ENCODE data around the gene PTMS.
"Not testable (repeated sequence)": the region's sequence is repeated elsewhere in the genome, so short reads cannot be mapped to it uniquely, and the experiment has no call there.

The PTMS gene

GRCh38 chr12:6742834-6743233 lies 23.3 kb upstream of the PTMS start:
- Histone ChIP-seq H3K27me3 (ENCODE audit: low read depth) (no peaks in the 10 kb centered on the region), H3K4me3 (no peak overlapping the region), H3K4me1 (no peaks in the 10 kb centered on the region), H3K9me3 (no peaks in the 10 kb centered on the region), H3K36me3 (replicated peaks) (peaks cover 25% of the 10 kb centered on the region)
- in situ Hi-C loops (cut with MboI; ENCODE audit: low sequenced_read_pairs) = loop anchor here (25.0 kb wide), 1 partner anchor 369 kb away; the partner anchor contains the start of gene C1RL
- DNase-seq (ENCODE audit: low spot score in 2 of 2) = no peak

GRCh38 chr12:6743300-6743699 lies 22.9 kb upstream of the PTMS start:
- not testable (repeated sequence) for H3K4me1 ChIP-seq
- in situ Hi-C loops (cut with MboI; ENCODE audit: low sequenced_read_pairs) = loop anchor here (25.0 kb wide), 1 partner anchor 369 kb away; the partner anchor contains the start of gene C1RL

GRCh38 chr12:6745741-6746525 lies 20.2 kb upstream of the PTMS start:
- Histone ChIP-seq H3K27me3 (ENCODE audit: low read depth) (no peaks in the 10 kb centered on the region), H3K36me3 (replicated peaks) (peaks cover 56% of the 10 kb centered on the region), H3K9me3 (no peaks in the 10 kb centered on the region), H3K4me3 (no peak overlapping the region), H3K4me1 (no peaks in the 10 kb centered on the region)
- no peak for DNase-seq (ENCODE audit: low spot score in 2 of 2)
- in situ Hi-C loops (cut with MboI; ENCODE audit: low sequenced_read_pairs) = loop anchor here (25.0 kb wide), 1 partner anchor 366 kb away; the partner anchor contains the start of gene C1RL

More at GRCh38 chr12:6743300-6743699, 22.9 kb upstream of the PTMS start:
- not testable (repeated sequence) for H3K4me3 ChIP-seq; H3K9me3 ChIP-seq; H3K27me3 ChIP-seq (ENCODE audit: low read depth); DNase-seq (ENCODE audit: low spot score in 2 of 2)
- peaks cover 29% of the 10 kb centered on the region for H3K36me3 ChIP-seq (replicated peaks)

- in situ Hi-C loops (cut with MboI; ENCODE audit: low sequenced_read_pairs) = loop anchor here (25.0 kb wide), 1 partner anchor 365 kb away; the partner anchor contains the start of gene C1RL
- Histone ChIP-seq H3K9me3 (no peaks in the 10 kb centered on the region), H3K4me1 (peaks cover 4% of the 10 kb centered on the region; the same call in 1 of the 2 replicates), H3K36me3 (replicated peaks) (peaks cover 68% of the 10 kb centered on the region), H3K4me3 (no peak overlapping the region), H3K27me3 (ENCODE audit: low read depth) (no peaks in the 10 kb centered on the region)
- no peak for DNase-seq (ENCODE audit: low spot score in 2 of 2)
Observed at GRCh38 chr12:6747216-6747615, 18.9 kb upstream of the PTMS start.

- Histone ChIP-seq H3K36me3 (replicated peaks) (peaks cover 70% of the 10 kb centered on the region), H3K4me1 (peaks cover 5% of the 10 kb centered on the region), H3K4me3 (no peak overlapping the region), H3K27me3 (ENCODE audit: low read depth) (no peaks in the 10 kb centered on the region), H3K9me3 (no peaks in the 10 kb centered on the region)
- DNase-seq (ENCODE audit: low spot score in 2 of 2) = no peak
- in situ Hi-C loops (cut with MboI; ENCODE audit: low sequenced_read_pairs) = loop anchor here (25.0 kb wide), 1 partner anchor 364 kb away; the partner anchor contains the start of gene C1RL
Observed at GRCh38 chr12:6748761-6749160, 17.4 kb upstream of the PTMS start.

- Histone ChIP-seq H3K4me3 (no peak overlapping the region), H3K36me3 (replicated peaks) (peaks cover 69% of the 10 kb centered on the region), H3K27me3 (ENCODE audit: low read depth) (no peaks in the 10 kb centered on the region), H3K9me3 (no peaks in the 10 kb centered on the region), H3K4me1 (peaks cover 10% of the 10 kb centered on the region)
- DNase-seq (ENCODE audit: low spot score in 2 of 2) = no peak
- in situ Hi-C loops (cut with MboI; ENCODE audit: low sequenced_read_pairs) = loop anchor here (5.0 kb wide), 1 partner anchor 77 kb away; the partner anchor contains the start of gene P3H3
Observed at GRCh38 chr12:6750506-6750905, 15.7 kb upstream of the PTMS start.

- no peaks in the 10 kb centered on the region for H3K9me3 ChIP-seq
- peaks cover 10% of the 10 kb centered on the region for H3K4me1 ChIP-seq
- H3K27me3 ChIP-seq (ENCODE audit: low read depth) = no peaks in the 10 kb centered on the region
- H3K36me3 ChIP-seq (replicated peaks) = peaks cover 56% of the 10 kb centered on the region
- in situ Hi-C loops (cut with MboI; ENCODE audit: low sequenced_read_pairs) = loop anchor here (5.0 kb wide), 1 partner anchor 76 kb away; the partner anchor contains the start of gene P3H3
- H3K4me3 ChIP-seq = peak overlapping the region; percentile 100
- no peak for DNase-seq (ENCODE audit: low spot score in 2 of 2)
Observed at GRCh38 chr12:6751767-6752166, 14.4 kb upstream of the PTMS start.

- Histone ChIP-seq H3K27me3 (ENCODE audit: low read depth) (no peaks in the 10 kb centered on the region), H3K36me3 (replicated peaks) (peaks cover 50% of the 10 kb centered on the region), H3K4me3 (peak overlapping the region; percentile 100), H3K4me1 (peaks cover 10% of the 10 kb centered on the region), H3K9me3 (no peaks in the 10 kb centered on the region; the same call in 1 of the 2 replicates)
- in situ Hi-C loops (cut with MboI; ENCODE audit: low sequenced_read_pairs) = loop anchor here (5.0 kb wide), 1 partner anchor 75 kb away; the partner anchor contains the start of gene P3H3
- DNase-seq (ENCODE audit: low spot score in 2 of 2) = peak; percentile 47 to 72
Observed at GRCh38 chr12:6752167-6752920, 13.8 kb upstream of the PTMS start.

- Histone ChIP-seq H3K4me1 (peaks cover 10% of the 10 kb centered on the region), H3K36me3 (replicated peaks) (peaks cover 42% of the 10 kb centered on the region), H3K4me3 (peak within 1 kb of the TSS; percentile 100), H3K9me3 (no peaks in the 10 kb centered on the region; the same call in 1 of the 2 replicates), H3K27me3 (ENCODE audit: low read depth) (no peaks in the 10 kb centered on the region)
- DNase-seq (ENCODE audit: low spot score in 2 of 2) = peak; percentile 96 to 99
- in situ Hi-C loops (cut with MboI; ENCODE audit: low sequenced_read_pairs) = loop anchor here (5.0 kb wide), 1 partner anchor 74 kb away; the partner anchor contains the start of gene P3H3
Observed at GRCh38 chr12:6752921-6753771, 13.0 kb upstream of the PTMS start, which contains the start of gene MLF2. MLF2 (minus strand) TSS chr12:6753141; CDS start chr12:6752334, 807 bp downstream.

- H3K36me3 ChIP-seq (replicated peaks) = peaks cover 35% of the 10 kb centered on the region
- peaks cover 10% of the 10 kb centered on the region for H3K4me1 ChIP-seq
- in situ Hi-C loops (cut with MboI; ENCODE audit: low sequenced_read_pairs) = loop anchor here (5.0 kb wide), 1 partner anchor 73 kb away; the partner anchor contains the start of gene P3H3
- DNase-seq (ENCODE audit: low spot score in 2 of 2) = no peak
- no peaks in the 10 kb centered on the region; the same call in 1 of the 2 replicates for H3K9me3 ChIP-seq
- no peak overlapping the region for H3K4me3 ChIP-seq
- H3K27me3 ChIP-seq (ENCODE audit: low read depth) = no peaks in the 10 kb centered on the region
Observed at GRCh38 chr12:6753772-6754356, 12.3 kb upstream of the PTMS start.

GRCh38 chr12:6754411-6754810 lies 11.8 kb upstream of the PTMS start:
- no peaks in the 10 kb centered on the region for H3K27me3 ChIP-seq (ENCODE audit: low read depth)
- no peak for DNase-seq (ENCODE audit: low spot score in 2 of 2)
- no peaks in the 10 kb centered on the region; the same call in 1 of the 2 replicates for H3K9me3 ChIP-seq
- peaks cover 30% of the 10 kb centered on the region for H3K36me3 ChIP-seq (replicated peaks)
- no peak overlapping the region for H3K4me3 ChIP-seq
- in situ Hi-C loops (cut with MboI; ENCODE audit: low sequenced_read_pairs) = loop anchor here (5.0 kb wide), 1 partner anchor 73 kb away; the partner anchor contains the start of gene P3H3
- peaks cover 10% of the 10 kb centered on the region for H3K4me1 ChIP-seq

- no peak for DNase-seq (ENCODE audit: low spot score in 2 of 2)
- H3K27me3 ChIP-seq (ENCODE audit: low read depth) = no peaks in the 10 kb centered on the region
- H3K4me3 ChIP-seq = no peak overlapping the region
- no peaks in the 10 kb centered on the region; the same call in 1 of the 2 replicates for H3K9me3 ChIP-seq
- peaks cover 6% of the 10 kb centered on the region for H3K4me1 ChIP-seq
- in situ Hi-C loops (cut with MboI; ENCODE audit: low sequenced_read_pairs) = no loop called here
- H3K36me3 ChIP-seq (replicated peaks) = peaks cover 2% of the 10 kb centered on the region
Observed at GRCh38 chr12:6757028-6757690, 9.0 kb upstream of the PTMS start.

All from HAP-1 (cell line).